ENCODE data around the gene TARBP2.

DNA sequence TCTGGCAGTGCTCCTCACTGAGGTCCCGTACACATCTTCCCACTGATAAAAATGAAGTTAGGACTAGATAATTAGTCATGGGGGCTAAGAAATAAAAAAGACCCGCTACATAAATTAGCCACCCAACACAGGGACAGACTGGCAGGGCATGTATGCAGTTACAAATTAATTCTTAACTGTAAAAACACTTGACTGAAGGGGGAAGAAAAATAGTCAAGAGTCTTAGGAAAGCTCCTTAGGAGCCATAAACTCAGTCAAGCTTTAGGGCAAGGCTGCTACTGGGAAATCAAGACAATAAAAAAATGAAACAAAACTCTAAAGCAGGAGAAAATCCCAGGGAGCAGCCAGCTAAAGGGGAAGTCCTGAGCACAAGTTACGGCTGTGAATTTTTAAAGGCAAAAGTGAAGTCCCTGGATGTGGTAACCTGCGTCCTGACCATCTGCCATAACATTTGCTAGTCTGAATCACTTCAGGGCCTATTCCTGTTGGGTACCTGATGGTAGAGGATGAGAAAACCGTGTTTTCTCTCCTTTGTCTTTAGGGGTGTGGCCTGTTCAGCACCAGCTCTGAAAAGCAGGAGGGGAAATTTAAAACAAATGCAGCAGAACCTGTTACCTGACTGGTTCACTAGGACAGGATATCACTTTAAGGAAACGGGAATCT is 13.7 kb downstream of the TARBP2 start:
- TF ChIP-seq, protein P1, sequence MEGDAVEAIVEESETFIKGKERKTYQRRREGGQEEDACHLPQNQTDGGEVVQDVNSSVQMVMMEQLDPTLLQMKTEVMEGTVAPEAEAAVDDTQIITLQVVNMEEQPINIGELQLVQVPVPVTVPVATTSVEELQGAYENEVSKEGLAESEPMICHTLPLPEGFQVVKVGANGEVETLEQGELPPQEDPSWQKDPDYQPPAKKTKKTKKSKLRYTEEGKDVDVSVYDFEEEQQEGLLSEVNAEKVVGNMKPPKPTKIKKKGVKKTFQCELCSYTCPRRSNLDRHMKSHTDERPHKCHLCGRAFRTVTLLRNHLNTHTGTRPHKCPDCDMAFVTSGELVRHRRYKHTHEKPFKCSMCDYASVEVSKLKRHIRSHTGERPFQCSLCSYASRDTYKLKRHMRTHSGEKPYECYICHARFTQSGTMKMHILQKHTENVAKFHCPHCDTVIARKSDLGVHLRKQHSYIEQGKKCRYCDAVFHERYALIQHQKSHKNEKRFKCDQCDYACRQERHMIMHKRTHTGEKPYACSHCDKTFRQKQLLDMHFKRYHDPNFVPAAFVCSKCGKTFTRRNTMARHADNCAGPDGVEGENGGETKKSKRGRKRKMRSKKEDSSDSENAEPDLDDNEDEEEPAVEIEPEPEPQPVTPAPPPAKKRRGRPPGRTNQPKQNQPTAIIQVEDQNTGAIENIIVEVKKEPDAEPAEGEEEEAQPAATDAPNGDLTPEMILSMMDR (conservative IDR thresholded peaks at IDR 0.05; ENCODE audit: low read length) = no peak
- no peak for TF ChIP-seq EZH2phosphoT487 (IDR thresholded peaks at IDR 0.05; ENCODE audit: borderline replicate concordance, low read depth, low read length)
